Measurements from ENCODE around the gene ZBTB20.

ZBTB20 gene

DNA sequence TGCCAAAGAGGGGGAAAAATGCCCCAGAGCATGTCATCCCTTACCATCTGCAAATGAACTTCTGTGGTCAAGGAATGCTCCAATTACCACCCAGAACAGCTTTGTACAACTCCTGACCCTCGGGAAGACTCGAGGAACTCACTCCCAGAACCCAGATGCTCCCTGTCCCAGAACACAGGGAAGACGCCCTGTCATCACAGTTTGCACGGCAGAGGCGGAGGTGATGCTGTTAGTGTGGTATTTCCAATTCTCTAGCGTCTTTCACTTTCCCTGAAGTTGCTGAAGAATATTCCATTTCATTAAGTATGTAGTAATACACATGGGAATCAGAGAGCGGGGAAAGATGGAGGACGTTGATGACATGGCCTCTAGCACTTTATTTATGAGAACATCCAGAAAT, 659.6 kb downstream of the ZBTB20 start:
- TF ChIP-seq, protein P1, sequence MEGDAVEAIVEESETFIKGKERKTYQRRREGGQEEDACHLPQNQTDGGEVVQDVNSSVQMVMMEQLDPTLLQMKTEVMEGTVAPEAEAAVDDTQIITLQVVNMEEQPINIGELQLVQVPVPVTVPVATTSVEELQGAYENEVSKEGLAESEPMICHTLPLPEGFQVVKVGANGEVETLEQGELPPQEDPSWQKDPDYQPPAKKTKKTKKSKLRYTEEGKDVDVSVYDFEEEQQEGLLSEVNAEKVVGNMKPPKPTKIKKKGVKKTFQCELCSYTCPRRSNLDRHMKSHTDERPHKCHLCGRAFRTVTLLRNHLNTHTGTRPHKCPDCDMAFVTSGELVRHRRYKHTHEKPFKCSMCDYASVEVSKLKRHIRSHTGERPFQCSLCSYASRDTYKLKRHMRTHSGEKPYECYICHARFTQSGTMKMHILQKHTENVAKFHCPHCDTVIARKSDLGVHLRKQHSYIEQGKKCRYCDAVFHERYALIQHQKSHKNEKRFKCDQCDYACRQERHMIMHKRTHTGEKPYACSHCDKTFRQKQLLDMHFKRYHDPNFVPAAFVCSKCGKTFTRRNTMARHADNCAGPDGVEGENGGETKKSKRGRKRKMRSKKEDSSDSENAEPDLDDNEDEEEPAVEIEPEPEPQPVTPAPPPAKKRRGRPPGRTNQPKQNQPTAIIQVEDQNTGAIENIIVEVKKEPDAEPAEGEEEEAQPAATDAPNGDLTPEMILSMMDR (IDR thresholded peaks at IDR 0.05; ENCODE audit: extremely low read depth, insufficient read depth, missing control alignments): no peak
- in situ Hi-C loops (cut with MboI; ENCODE audit: low pct_unique_long_range_greater_than_20kb, low sequenced_read_pairs, unreplicated experiment): no loop called here
- DNase-seq (ENCODE audit: low spot score): no peak

GRCh38 chr3:114484919-114485318, 662.2 kb downstream of the ZBTB20 start:
- TF ChIP-seq, protein P1 (IDR thresholded peaks at IDR 0.05; ENCODE audit: extremely low read depth, insufficient read depth, missing control alignments): no peak
- no peak for DNase-seq (ENCODE audit: low spot score)
- in situ Hi-C loops (cut with MboI; ENCODE audit: low pct_unique_long_range_greater_than_20kb, low sequenced_read_pairs, unreplicated experiment): no loop called here

DNA sequence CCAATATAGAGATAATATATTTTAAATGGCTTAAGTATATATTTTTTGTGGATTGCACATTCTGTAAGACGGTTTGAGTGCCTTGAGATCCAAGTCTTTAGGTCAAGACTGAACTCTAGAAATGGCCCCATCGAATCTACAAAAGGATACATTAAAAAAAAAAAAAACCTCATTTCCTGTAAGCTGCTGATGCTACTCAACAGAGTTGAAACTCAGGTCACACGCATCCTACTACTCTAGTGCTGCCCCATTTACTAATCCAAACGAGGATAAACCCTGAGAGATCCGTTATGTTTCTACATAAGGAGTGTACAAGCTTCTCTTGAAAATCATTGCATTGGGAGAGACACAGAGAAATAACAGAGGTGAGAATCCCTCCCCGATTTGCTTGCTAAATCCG, 666.0 kb downstream of the ZBTB20 start:
- TF ChIP-seq, protein P1 (IDR thresholded peaks at IDR 0.05; ENCODE audit: extremely low read depth, insufficient read depth, missing control alignments): no peak
- in situ Hi-C loops (cut with MboI; ENCODE audit: low pct_unique_long_range_greater_than_20kb, low sequenced_read_pairs, unreplicated experiment): no loop called here
- DNase-seq (ENCODE audit: low spot score): no peak

DNA sequence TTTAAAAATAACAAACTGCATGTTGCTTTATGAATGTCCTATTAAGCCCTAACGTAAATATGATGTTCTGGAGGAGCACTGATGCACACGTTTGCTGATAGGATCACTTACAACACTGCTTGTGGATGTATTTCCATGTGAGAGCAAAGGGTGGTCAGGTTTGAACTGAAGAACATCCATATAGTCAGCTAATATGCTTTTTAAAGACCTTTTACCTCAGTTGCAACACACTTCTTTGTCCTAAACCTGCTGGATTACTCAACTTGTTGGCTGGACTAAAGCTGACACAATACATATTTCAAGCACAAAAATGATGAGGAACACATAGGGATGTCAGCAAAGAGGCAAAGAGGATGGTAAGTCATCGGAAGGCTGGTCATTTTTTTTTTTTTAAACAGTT, 666.6 kb downstream of the ZBTB20 start:
- in situ Hi-C loops (cut with MboI; ENCODE audit: low pct_unique_long_range_greater_than_20kb, low sequenced_read_pairs, unreplicated experiment): no loop called here
- TF ChIP-seq, protein P1 (IDR thresholded peaks at IDR 0.05; ENCODE audit: extremely low read depth, insufficient read depth, missing control alignments): no peak
- DNase-seq (ENCODE audit: low spot score): no peak

- TF ChIP-seq, protein P1 (IDR thresholded peaks at IDR 0.05; ENCODE audit: extremely low read depth, insufficient read depth, missing control alignments): no peak
- in situ Hi-C loops (cut with MboI; ENCODE audit: low pct_unique_long_range_greater_than_20kb, low sequenced_read_pairs, unreplicated experiment): no loop called here
- no peak for DNase-seq (ENCODE audit: low spot score)
Measured at GRCh38 chr3:114478801-114479200, 668.3 kb downstream of the ZBTB20 start.

GRCh38 chr3:114476511-114476910, 670.6 kb downstream of the ZBTB20 start:
- TF ChIP-seq, protein P1 (IDR thresholded peaks at IDR 0.05; ENCODE audit: extremely low read depth, insufficient read depth, missing control alignments): no peak
- no peak for DNase-seq (ENCODE audit: low spot score)
- in situ Hi-C loops (cut with MboI; ENCODE audit: low pct_unique_long_range_greater_than_20kb, low sequenced_read_pairs, unreplicated experiment): no loop called here

GRCh38 chr3:114471478-114471877, 675.6 kb downstream of the ZBTB20 start:
- in situ Hi-C loops (cut with MboI; ENCODE audit: low pct_unique_long_range_greater_than_20kb, low sequenced_read_pairs, unreplicated experiment): no loop called here
- TF ChIP-seq, protein P1 (IDR thresholded peaks at IDR 0.05; ENCODE audit: extremely low read depth, insufficient read depth, missing control alignments): no peak
- DNase-seq (ENCODE audit: low spot score): no peak
